Panc1 (cell line): ENCODE data around the gene ZNF619. TPM values are rescaled to one million over a fixed set of nuclear protein-coding genes. Genes with fewer than 3 reads are reported as not detected.

Source experiments
- total RNA-seq: library from RNA; stranded (reverse); gene quantifications from one replicate; pipeline ENCODE4 v1.2.1, GENCODE V29; 2021; ENCODE audit not compliant: unreplicated experiment

ZNF619 gene
- total RNA-seq, 1 experiment from 2014 or later, result 1.3 TPM

Other genes with a start within 250 kb of the ZNF619 start
- 25.0 TPM for gene EIF1B, start 167.4 kb upstream of the ZNF619 start, total RNA-seq
- gene ENTPD3, start 89.9 kb upstream of the ZNF619 start, total RNA-seq, result not detected
- 1,134 TPM for gene RPL14, start 19.8 kb upstream of the ZNF619 start, total RNA-seq
- 1.3 TPM for gene ZNF620, start 28.9 kb downstream of the ZNF619 start, total RNA-seq
- 24.9 TPM for gene ZNF621, start 47.8 kb downstream of the ZNF619 start, total RNA-seq